Renal cortical epithelial cell (primary cell): Measurements from ENCODE around the gene TCL1B. TPM values are rescaled to one million over a fixed set of nuclear protein-coding genes. Genes with fewer than 3 reads are reported as not detected.

Experiments used
- DNase-seq: peaks from one replicate; pipeline ENCODE4 v3.0.0-alpha.2; 2011; ENCODE audit warnings: low read depth
- total RNA-seq: library from RNA; depleted of rRNA; stranded (reverse); fragments of >200 nt; gene quantifications from 2 replicates; pipeline ENCODE4 v1.2.3, GENCODE V29; 2014

Gene TCL1B
- total RNA-seq, 1 donor from 2014 or later = not detected

DNA sequence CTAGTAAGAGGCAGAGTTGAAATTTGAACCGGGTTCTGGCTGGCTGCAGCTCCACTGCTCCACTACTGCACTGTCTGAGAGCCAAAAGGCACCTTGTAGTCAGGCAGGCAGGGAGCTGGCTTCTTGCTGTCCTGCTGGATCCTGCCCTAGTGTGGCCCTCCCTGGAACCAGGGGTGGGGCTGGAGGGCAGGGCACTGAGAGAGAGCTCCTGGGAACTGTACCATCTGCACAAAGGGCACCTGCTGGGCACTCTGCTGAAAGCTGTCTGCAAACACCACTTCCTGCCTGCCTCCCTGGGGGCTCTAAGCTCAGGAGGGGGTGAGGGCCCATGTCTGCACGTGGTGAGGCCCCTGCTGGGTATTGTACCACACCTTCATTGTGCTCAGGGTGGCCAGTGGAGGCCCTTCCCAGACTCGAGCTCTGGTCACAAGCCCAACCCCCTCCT is 19.0 kb upstream of the TCL1B start:
- no peak for DNase-seq

GRCh38 chr14:95668235-95668772 is 17.9 kb upstream of the TCL1B start:
- no peak for DNase-seq

GRCh38 chr14:95674613-95675012 is 11.6 kb upstream of the TCL1B start:
- no peak for DNase-seq

- DNase-seq = no peak
These were observed 10.7 kb upstream of the TCL1B start for GRCh38 chr14:95675486-95675885.

DNA sequence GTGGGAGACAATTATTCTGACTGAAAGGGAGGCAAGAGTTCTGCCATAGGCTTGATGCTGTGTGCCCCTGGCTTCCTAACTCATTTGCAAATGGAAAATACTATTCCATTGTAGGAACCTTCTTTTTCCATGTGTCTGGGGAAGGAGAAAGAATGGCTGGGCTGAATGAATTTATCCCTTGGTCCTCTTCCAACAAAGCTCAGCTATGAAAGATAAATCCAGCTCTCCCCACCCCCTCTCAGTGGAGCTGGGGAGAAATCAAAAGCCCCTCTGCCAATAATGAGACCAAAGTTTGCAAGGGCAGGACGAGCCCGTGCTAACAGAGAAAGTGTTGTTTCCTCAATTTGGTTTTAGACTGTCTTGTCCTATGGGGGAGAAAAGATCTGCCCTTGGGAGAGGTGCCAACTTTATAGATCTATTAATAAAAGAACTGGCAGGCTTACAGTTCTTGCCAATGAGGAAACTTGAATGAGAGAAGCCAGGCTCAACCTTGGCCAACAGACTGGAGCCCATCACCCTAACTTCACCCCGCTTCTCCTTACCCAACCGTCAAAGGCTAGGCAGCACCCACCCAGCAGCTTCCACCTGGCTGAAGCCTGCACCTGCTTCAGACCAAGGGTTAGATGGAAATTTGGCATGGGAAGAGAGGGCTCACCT is 8.9 kb upstream of the TCL1B start:
- no peak for DNase-seq

GRCh38 chr14:95679148-95679815 is 6.9 kb upstream of the TCL1B start:
- DNase-seq = no peak

DNA sequence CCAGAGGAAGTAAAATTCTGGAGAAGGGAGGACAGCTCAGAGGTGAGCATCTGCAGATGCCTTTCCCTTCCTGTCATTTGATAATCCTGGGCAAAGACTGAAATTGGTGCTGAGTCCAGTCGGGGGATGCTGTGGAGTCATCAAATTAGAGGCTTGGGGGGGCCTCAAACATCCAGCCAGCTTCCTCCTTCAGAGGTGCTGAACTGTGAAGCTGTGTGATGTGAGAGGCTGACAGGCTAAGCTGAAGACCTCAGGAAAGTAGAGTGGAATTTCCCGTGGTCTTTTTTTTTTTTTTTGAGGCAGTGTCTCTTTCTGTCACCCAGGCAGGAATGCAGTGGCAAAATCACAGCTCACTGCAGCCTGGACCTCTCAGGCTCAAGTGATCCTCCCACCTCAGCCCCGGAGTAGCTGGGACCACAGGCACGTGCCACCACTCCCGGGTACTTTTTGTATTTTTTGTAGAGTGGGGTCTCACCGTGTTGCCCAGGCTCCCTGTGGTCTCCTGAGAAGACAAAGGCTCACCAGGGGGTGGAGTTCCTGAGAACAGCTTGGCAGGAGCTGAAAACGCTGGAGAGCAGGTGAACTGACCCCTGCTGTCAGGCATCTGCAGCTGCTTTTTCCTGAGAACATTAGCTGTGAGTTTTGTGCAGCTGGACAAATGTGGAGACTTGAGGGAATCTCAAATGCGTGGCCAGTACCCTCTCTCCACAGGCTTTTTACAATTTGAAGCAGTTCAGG is 6.1 kb upstream of the TCL1B start:
- peak; percentile 19 for DNase-seq

- DNase-seq = no peak
These were observed 5.1 kb upstream of the TCL1B start for GRCh38 chr14:95681153-95681552.

DNA sequence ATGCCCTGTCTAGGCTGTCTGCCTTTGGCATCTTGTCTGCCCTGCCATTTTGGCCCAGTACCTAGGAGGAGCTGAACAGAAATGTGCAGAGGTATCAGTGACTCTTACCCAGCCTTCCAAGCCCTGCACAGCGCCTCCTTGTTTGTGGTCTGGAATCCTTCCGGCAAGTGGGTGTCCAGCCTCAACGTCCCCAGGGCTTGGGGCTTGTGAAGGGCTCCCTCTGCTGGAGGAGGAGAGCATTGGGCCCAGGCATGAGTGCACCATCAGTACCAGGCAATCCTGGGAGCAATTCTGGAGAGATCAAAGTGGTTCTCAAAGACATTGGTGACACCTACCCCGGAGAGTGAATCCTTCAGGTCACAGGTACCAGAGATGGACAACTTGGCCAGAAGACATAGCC is 2.4 kb upstream of the TCL1B start:
- DNase-seq = no peak

DNA sequence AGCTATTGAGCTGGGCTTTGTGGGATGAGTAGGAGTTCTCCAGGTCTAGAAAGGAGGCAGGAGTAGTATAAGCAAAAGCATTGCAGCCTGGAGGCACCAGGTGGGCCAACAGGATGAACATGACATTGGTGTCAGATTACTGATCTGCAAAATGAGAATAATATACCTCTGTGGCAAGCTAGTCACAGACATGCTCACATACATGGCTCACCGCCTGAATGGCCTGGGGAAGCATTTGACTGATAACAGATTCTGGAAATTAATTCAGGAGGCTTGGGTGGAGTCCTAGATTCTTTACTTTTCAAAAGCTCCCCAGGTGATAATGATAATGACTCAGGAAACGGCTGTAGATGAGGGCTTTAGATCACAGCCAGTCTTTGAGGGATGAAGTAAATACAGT is 709 bp downstream of the TCL1B start:
- no peak for DNase-seq

GRCh38 chr14:95689441-95689840 is 3.2 kb downstream of the TCL1B start:
- DNase-seq = no peak

GRCh38 chr14:95690815-95691214 is 4.6 kb downstream of the TCL1B start:
- DNase-seq = no peak

DNA sequence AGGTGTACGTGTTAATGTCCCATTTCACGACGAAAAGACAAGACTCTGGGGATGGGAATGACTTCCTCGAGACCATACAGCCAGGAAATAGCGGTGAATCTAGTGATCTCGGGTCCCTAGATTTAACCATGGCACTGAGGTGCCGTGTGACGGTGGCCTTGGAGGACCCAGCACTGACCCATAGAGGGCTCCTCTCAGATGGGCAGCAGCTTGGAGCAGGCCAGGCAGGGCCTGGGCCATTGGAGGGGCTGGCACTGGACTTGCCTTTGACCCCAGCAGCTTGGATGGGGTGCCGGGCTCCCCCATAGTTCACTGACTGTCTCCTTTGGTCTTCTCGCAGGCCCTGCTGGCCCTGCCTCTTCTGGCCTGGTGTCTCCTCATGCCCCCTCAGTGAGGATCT is 5.4 kb downstream of the TCL1B start:
- DNase-seq = no peak

- DNase-seq = no peak
These were observed 5.9 kb downstream of the TCL1B start for GRCh38 chr14:95692109-95692508.

DNA sequence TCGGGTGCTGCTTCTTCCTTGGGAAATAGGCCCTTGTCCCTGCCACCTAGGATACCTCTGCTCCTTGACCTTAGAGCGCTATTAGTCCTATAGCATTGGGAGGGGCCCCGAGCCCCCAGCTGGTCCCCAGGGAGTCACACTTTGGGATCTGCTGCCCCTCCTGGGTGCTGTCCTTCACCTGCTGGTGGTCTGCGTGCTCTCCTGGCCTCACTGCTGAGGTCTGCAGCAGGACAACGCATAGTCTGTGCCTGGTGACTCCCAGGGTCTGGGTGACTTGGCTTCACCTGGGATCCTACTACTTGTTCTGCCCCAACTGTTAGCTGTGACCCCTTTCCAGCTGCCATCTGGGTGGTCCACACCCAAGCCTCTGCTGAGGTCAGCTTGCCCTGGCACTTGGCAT is 8.8 kb downstream of the TCL1B start:
- no peak for DNase-seq

DNA sequence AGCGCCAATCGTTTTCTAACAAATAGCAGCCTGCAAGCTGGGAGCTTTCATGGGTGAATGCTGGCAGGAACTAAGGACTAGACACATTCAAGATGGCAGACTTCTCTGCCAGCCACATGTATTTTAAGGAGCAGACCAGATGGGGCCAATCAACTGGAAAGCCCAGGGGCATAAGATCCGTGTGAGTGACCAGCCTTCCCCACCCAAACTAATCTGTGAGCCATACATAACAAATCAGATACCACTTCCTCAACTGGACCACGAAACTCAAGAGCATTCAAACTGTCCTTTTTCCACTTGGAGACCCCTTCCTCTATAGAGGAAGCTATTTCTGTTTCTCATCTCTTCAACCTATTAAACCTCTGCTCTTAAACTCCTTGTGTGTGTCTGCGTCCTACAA is 9.7 kb downstream of the TCL1B start:
- no peak for DNase-seq

DNA sequence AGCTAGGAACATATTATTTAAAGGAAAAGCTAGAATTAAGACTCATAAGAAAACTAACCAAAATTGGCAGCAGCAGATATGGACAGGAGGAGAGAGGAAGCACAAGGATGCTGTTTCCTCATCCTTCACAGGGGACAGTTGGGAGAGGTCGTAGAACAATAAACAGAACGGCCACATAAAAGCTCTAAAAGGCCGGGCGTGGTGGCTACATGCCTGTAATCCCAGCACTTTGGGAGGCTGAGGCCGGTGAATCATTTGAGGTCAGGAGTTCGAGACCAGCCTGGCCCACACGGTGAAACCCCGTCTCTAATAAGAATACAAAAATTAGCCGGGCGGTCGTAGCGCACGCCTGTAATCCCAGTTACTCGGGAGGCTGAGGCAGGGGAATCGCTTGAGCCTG is 10.5 kb downstream of the TCL1B start:
- no peak for DNase-seq

- no peak for DNase-seq
These were observed 11.5 kb downstream of the TCL1B start for GRCh38 chr14:95697764-95698163.

- no peak for DNase-seq
These were observed 12.1 kb downstream of the TCL1B start for GRCh38 chr14:95698287-95698686.

GRCh38 chr14:95699412-95699811 is 13.2 kb downstream of the TCL1B start:
- no peak for DNase-seq

DNA sequence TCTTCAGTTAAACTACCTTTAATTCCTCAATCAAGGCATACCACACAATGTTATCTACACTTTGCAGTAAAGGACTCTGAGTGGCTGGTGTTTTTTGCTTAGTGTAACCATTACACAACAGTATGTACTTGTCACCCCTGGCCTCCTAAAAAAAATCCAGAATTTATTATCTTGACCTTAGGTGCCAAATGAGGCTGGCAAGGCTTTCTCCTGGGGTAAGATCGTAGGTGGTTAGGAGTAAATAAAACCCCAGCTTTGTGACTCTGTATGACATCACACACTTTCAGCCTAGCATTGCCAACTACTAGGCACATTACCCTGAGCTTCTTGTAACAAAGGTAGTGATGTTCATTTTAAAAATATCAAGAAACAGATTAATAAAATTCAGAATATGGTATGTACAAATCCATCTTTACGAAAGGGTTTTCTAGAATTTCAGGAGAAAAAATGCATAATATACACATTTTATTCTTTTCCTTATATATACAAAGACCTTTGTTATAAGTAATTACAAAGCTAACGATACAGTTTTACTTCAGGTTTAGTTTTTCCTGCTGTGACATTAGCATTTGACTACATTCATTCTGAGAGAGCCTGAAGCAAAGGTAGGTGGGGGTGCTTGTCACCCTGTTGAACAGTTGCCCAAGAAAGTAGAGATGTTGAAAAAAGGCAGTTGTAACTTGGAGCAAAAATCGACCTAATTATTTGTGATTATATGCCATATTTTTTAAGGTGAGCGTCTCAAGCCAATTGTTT is 14.2 kb downstream of the TCL1B start:
- no peak for DNase-seq

DNA sequence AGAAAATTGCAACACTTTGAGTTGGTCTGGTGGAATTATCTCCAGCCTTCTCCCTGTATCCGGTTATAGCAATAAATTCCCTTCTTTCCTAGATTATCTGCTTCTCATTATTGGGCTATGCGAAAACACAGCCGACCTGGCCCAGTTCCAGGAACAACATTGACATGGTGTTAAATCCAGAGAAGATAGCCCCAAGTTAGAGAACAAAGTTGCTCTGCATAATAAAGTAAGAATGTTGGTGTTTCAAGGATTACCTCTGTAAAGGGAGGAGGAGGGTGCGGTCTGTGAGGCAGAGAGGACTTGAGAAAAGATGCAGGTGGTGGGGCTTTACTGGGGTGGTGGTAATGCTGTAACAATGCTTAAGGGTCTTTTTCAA is 15.6 kb downstream of the TCL1B start:
- no peak for DNase-seq
